Stimulated activated CD4-positive, alpha-beta T cell treated with anti-CD3 and anti-CD28 coated beads, Interleukin-15, amount 100 ng/mL, for 48 hours (primary cell): ENCODE results near the gene OR1J4.
"Not testable (repeated sequence)": the region's sequence is repeated elsewhere in the genome, so short reads cannot be mapped to it uniquely, and the experiment has no call there.

Experiments used
- DNase-seq, 2 donors: peaks; one replicate each; pipeline ENCODE4 v3.0.0-alpha.2; 2020; ENCODE audit warnings: low read depth in 2 of 2

The OR1J4 gene, protein sequence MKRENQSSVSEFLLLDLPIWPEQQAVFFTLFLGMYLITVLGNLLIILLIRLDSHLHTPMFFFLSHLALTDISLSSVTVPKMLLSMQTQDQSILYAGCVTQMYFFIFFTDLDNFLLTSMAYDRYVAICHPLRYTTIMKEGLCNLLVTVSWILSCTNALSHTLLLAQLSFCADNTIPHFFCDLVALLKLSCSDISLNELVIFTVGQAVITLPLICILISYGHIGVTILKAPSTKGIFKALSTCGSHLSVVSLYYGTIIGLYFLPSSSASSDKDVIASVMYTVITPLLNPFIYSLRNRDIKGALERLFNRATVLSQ

DNA sequence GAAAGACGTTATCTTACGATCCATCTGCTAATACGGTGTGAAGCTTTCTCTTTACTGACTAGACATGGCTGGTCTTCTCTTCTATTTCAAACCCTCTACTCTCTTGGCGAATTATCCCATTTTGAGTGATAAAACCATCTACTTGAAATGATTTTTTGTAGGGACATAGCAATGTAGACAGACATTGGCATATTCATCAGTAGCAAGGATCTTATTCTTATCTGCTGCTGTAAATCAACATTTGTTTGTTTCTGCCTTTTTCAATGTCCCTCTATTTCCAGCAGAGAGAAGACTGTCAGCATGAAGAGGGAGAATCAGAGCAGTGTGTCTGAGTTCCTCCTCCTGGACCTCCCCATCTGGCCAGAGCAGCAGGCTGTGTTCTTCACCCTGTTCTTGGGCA lies at the start of gene OR1J4:
TSS of gene OR1J4 (plus strand) at position 301 of the 400 bp plus-strand sequence. CDS start at position 301, 0 bp downstream.
- no peak for DNase-seq

DNA sequence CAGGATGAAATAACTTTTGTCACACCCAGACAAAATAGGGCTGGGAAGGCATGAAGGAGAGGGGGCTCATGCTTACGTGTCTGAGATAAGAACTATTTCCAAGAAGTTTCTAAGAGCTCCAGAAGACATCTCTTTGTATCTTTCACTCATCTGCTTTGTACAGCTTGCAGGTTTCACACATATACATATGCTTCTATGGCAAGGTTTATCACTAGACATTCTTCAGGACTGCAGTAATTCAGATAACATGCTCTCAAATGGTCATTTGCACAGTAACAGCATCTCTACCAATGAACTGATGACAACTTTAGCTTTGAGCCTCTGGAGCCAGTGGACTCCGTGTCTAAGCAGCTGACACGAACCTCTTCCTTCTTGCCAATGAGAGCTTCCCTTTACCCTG lies 44.4 kb upstream of the OR1J4 start:
- DNase-seq, result no peak

DNA sequence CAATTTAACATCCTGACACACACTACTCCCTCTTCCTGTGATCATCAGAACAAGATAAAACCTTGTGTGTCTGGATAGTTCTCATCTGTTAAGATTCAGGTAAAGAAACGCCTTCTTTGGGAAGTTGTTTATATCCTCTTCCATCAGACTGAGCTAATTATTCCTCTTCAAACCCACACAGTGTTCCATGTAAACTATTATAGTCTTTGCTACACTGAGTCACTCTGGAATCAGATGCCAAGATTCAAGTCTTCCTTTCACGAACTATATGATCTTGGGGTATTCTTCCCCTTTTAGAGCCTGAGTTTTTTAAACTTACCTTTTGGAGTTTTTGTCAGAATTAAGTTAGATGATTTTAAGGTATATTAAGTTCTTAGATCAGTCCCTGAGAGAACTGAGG lies 43.2 kb upstream of the OR1J4 start:
- DNase-seq, result no peak

DNA sequence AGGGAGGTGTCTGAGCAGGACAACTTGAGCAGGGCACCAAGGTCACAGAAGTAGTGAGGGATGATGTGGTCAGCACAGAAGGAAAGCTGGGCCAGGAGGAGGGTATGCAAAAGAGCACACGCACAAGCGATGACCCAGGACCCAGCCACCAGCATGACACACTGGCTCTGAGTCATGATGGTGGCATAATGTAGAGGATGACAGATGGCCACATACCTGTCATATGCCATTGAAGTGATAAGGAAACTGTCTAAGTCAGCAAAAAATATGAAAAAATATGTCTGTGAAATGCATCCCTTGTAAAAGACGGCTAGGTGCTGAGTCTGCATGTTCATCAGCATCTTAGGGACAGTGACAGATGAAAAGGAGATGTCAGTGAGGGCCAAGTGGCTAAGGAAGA lies 41.6 kb upstream of the OR1J4 start:
- DNase-seq, result no peak

DNA sequence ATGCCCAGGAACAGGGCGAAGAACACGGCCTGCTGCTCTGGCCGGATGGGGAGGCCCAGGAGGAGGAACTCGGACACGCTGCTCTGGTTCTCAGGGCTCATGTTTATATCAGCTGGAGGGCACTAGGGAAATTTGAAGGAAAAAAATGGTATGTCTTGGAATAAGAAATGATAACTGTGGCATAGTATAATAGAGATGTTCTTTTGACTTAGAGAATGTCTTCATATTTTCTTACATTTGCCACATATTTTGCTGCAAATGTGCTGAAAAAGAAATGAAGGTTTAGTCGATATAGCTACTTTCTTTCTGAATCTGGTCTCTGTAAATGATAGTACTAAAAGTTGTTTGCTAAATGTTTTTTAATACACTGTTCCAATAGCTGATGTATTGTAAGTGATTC lies 41.1 kb upstream of the OR1J4 start, which contains the start of gene OR1J1:
TSS of gene OR1J1 (minus strand) at position 101 of the 400 bp plus-strand sequence. CDS start at position 101, 0 bp downstream.
- no peak for DNase-seq

DNA sequence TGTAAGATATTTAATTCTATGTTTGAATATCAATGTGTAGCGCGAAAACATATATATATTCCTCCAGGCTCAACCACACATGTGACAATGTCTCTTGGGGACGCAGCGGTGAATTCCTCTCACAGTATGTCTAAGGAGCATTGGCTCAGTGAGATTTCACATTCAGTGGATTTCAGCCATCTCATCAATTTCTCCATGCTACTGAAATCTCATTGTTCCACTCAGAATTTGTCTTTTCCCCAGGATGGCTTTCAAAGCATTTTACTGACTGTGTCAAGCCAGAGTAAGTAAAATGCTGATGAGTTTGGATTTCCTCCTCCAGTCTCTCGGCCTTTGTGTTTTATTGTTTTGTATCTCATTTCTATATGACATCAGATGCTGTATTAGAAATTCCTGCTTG lies 39.9 kb upstream of the OR1J4 start:
- DNase-seq, result no peak

DNA sequence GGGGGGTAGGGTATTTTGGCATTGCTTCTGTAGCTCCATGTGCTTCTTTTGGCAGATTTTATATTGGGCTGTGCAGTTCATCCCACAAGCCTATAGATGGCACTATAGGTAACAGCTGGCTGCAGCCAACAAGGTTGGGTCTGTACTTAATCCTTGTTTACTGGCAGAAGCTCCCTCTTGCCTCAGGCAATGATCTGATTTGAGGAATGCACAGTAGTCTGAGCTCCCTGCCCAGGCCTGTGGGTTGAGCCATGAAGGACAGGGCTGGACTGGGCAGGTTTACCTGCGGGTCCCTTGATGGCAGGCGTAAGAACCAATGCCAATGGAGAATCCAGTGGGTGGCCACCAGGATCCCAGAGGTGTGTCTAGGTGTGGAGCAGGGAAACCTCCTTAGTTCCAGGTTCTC lies 20.1 kb upstream of the OR1J4 start:
- DNase-seq, result no peak

DNA sequence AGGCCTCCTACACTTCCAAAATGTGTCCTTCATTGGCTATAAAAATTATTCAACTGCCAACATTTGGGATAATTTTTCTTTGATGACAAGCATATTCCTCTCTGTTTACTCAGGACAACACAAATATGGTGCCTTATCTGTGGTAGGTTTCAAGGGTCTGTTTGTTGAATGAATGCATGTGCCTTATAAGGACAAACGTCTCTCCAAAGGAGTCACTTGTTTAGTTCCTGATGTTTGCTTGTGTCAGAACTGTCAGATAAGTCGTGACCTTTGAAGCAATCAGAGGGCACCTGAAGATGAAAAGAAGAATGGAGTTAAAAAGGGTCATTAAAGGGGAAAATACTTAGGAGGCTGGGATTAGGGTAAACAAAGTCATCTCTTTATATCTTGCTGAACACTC lies 12.0 kb upstream of the OR1J4 start:
- DNase-seq, result no peak

DNA sequence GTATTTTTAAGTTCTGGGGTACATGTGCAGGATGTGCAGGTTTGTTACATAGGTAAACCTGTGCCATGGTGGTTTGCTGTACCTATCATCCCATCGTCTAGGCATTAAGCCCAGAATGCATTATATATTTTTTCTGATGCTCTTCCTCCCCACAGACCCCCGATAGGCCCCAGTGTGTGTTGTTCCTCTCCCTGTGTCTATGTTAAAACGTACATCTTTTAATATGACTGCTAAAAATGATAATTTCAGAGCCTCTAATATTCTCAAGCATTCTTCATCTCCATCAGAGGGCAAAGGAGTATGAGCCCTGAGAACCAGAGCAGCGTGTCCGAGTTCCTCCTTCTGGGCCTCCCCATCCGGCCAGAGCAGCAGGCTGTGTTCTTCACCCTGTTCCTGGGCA lies 8.4 kb upstream of the OR1J4 start, which contains the start of gene OR1J2:
TSS of gene OR1J2 (plus strand) at position 301 of the 400 bp plus-strand sequence. CDS start at position 301, 0 bp downstream.
- no peak for DNase-seq

DNA sequence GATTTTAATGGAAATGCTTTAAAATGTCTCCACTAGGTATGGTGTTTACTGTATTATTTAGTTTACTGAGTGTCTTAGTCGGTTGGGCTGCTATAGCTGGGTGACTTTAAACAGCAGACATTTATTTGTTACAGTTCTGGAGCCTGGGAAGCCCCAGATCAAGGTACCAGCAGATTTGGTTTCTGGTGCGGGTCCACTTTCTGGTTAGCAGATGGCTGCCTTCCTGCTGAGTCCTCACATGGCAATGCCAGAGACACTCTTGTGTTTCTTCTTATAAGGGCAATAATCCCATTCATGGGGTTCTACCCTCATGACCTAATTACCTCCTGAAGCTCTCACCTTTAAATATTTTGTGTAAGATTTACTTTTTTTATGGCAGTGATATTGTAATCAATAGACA lies 715 bp upstream of the OR1J4 start:
- DNase-seq, result no peak

DNA sequence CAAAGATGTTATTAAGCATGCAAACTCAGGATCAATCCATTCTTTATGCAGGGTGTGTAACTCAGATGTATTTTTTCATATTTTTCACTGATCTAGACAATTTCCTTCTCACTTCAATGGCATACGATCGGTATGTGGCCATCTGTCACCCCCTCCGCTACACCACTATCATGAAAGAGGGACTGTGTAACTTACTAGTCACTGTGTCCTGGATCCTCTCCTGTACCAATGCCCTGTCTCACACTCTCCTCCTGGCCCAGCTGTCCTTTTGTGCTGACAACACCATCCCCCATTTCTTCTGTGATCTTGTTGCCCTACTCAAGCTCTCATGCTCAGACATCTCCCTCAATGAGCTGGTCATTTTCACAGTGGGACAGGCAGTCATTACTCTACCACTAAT lies 435 bp downstream of the OR1J4 start:
- no peak for DNase-seq

DNA sequence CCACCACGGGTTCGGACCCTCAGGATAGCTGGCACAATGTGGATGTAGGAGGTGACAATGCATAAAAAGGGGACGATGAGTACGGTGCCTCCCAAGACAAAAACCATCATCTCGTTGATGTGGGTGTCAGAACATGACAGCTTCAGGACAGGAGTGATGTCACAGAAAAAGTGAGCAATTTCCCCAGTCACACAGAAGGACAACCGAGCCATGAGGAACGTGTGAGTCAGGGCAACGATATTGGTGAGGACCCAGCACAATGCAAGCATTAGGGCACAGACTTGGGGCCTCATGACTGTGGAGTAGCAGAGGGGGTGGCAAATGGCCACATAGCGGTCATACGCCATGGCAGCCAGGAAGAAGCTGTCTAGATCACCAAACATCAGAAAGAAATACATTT lies 7.7 kb downstream of the OR1J4 start:
- peak; percentile 4 to 10 for DNase-seq

DNA sequence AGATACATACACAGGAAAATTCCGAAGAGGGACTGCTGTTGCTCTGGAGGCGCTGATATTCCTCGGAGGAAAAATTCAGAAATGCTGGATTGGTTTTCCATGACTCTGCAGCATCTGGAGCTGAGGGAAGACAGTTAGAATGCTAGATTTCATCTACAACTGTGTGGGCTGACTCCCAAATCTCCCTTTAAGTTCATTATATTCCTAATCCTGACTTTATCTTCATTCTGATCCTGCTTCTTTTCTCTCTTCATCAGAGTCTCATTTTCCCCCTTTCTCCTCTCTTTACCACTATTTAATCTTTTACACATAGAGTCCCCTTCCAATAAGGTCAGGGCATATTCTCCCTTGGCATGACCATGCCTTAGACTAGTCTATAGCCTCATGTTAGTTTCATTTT lies 8.3 kb downstream of the OR1J4 start, which contains the start of gene OR1N1:
TSS of gene OR1N1 (minus strand) at position 101 of the 400 bp plus-strand sequence. CDS start at position 101, 0 bp downstream.
- DNase-seq, result no peak

DNA sequence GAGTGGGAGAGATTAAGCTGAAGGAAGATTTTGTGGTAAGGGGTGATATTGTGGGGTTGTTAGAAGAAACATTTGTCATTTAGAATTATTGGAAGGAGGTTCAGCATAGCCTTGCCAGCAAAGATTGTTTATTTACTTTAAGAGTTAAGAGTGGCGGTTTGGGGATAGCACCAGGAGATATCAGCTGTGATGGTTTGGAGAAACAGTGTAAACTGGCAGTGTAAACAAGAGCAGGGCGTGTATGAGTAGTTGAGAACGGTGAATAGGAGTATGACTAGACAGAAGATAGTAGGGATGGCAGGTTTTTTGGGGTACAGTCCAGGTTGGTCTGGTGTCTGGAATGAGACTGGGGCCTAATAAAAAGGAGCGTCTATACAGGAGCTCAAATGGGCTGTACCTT lies 12.2 kb downstream of the OR1J4 start:
- DNase-seq, result not testable (repeated sequence)

DNA sequence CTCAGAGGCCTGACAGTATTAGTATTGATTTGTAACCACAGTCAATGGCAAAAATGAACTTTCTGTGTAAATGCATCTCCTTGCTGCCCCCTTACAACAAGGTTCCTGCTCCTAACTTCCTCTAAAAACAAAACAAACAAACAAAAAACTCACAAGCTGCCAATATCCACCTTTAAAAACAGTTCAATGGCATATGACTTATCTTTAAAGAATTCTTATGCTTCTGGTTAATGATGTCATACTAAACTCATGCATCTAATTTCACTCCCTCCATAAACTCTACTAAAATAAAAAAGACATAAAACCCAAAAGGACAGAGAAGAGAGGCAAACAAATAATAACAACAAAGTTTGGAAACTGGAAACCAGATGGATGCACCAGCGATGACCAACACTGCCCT lies 17.2 kb downstream of the OR1J4 start:
- DNase-seq, result no peak

DNA sequence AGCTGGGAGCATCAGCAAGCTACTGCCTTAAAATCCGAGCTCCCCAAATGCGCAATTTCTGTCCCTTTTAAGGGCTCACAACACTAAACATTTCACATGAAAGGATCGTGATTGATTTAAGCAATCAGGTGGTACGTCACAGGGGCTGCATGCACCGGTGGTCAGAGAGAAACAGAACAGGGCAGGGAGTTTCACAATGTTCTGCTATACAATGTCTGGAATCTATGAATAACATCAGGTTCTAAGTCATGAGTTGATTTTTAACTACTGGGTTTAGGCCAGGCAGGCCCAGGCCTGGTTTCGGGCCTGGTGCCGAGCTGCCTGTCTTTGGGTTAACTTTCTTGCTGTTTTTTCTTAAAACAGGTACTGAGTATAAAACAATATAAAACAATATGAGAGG lies 18.1 kb downstream of the OR1J4 start:
- not testable (repeated sequence) for DNase-seq

DNA sequence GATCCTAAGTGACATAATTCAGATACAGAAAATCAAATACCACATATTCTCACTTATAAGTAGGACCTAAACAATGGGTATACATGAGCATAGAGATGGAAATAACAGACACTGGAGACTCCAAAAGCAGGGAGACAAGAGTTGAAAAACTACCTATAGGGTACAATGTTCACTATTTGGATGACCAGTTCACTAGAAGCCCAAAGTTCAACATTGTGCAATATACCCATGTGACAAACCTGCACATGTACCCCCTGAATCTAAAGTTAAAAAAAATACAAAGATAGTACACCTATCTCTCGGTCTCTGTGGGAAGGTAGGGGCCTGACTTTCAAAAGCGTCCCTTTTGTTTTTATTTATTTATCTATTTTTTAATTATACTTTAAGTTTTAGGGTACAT lies 19.8 kb downstream of the OR1J4 start:
- DNase-seq, result no peak

DNA sequence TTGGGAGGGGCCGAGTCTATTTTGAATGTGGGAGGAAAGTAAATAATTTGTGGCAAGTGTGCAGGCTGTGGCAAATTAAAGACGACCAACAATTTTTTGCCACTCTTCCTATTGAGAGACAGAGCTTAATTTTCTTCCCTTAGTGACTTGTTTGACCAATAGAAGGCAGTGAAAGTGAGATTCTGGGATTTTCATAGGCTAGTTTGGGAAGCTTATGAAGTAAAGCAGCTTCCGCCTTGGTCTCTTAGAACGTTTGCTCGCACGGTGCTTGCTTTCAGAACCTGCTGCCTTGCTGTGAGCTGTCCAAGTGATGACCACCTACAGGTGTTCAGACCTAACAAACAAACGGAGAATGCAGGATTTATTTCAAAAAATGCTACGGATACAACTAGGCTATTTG lies 27.3 kb downstream of the OR1J4 start:
- DNase-seq, result no peak

DNA sequence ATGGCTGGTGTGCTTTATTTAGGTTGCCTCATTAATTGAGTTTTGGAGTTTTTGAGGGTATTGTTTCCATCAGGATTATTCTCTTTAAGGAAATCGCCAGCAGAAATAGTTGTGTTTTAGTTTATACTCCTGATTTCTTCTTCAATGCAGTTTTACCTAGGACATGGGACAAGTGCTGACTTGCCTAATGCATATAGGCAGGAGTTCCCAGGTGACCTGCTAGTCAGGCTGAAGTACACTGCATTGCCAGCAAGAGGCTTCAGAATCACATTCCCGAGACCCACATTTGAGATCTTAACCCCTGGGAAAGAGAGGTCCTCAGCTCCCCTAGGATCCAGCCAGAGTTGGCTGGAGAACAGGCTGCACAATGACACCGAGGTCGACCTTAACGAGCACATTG lies 32.4 kb downstream of the OR1J4 start:
- DNase-seq, result no peak

DNA sequence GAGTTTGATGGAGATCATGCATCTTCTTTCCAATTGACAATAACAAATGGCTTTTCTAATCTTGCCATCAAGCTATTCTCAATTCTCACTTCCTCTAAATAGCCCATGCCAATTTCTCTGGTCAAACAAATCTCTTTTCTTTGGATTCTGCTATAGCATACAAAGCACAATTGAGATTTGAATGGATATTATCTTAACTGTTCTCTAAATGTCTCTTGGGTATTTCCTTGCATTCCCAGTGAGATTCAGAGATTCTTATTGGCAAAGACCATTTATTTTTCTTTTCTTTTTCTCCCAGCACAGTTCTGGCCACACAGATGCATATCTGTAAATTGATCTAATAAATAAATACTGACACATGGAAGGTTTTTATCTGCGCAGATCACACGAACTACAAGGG lies 33.9 kb downstream of the OR1J4 start, which contains the start of gene OR1N2:
TSS of gene OR1N2 (plus strand) at position 301 of the 400 bp plus-strand sequence. CDS start 100 bp downstream, outside the sequence.
- no peak for DNase-seq

DNA sequence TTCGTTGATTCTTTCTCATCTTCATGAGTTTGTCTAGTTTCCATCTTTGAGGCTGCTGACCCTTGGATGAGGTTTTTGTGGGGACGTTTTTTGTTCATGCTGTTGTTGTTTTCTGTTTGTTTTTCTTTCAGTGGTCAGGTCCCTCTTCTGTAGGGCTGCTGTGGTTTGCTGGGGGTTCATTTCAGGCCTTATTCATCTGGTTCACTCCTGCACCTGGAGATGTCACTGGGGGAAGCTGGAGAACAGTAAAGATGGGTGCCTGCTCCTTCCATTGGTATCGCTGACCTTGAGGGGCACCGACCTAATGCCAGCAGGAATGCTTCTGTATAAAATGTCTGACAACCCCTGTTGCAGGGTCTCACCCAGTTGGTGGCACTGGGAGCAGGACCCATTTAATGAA lies 42.5 kb downstream of the OR1J4 start:
- no peak for DNase-seq

DNA sequence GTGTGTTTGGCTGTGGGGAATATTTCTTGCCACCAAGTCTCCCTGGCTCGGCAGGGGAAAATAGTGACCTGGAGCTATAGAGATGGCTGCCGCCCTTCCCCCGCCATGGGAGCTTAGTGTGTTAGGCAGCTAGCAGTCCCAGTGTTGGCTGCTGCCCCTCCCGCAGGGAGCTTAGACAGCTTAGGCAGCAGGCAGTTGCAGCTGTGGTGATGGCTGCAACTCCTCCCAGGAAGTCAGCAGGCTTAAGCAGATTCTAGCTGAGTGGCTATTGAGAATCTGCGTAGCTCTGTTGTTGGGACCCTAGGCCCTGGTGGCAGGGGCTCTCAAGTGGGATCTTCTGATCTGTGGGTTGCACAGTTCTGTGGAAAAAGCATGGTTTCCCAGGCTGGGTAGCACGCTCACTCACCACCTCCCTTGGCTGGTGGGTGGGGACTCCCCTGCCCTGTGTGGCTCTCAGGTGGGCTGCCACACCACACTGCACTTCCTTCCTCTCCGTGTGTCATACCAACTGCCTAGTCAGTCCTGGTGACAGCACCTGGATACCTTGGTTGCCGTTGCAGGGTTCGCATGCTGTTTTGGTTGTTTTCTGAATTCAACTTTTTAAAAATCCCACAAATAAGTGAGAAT lies 43.3 kb downstream of the OR1J4 start:
- DNase-seq, result no peak

DNA sequence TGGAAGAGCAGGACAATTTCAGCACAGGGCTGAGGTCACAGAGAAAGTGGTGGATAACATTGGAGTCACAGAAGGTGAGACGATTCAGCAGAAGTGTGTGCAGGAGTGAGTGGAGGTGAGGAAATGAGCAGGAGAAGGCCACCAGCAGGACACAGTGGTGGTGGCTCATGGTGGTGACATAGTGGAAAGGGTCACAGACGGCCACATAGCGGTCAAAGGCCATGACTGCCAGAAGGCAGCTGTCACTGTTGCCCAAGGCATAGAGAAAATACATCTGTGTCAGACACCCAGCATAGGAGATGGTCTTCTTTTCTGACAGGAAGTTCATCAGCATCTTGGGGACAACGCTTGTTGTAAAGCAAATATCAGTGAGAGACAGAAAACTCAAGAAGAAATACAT lies 49.0 kb downstream of the OR1J4 start:
- DNase-seq, result no peak
